WTC11 (cell line): ENCODE data around the gene HMX2. TPM values are rescaled to one million over a fixed set of nuclear protein-coding genes. Genes with fewer than 3 reads are reported as not detected.

ENCODE experiments used
- ATAC-seq: fragments of 200-7000 bp; cut with Tn5 transposase; 2 replicates; pipeline ENCODE4 v1.10.0; 2021; ENCODE audit warnings: mild to moderate bottlenecking, moderate library complexity
- CTCF ChIA-PET: fragments of 300-600 bp; sonication (Branson Sonifier 250); formaldehyde crosslinking; loops from one replicate; lab custom pipeline; 2021; ENCODE audit warnings: antibody characterized with exemption; lab: Charles Lee
- POLR2A ChIA-PET: fragments of 350-600 bp; sonication (Branson Sonifier 250); formaldehyde crosslinking; loops from one replicate; lab custom pipeline; 2021; ENCODE audit warnings: antibody characterized with exemption; lab: Charles Lee
- DNase-seq: peaks from one replicate; pipeline ENCODE4 v3.0.0; 2021; ENCODE audit warnings: low spot score
- H3K27ac Mint-ChIP-seq: 2 replicates; pipeline ENCODE4 v1.8.0; 2021; ENCODE audit warnings: mixed read lengths
- H3K27me3 Mint-ChIP-seq: 2 replicates; pipeline ENCODE4 v1.8.0; 2021; ENCODE audit warnings: low read depth, mild to moderate bottlenecking, moderate library complexity, mixed read lengths
- H3K36me3 Mint-ChIP-seq: 2 replicates; pipeline ENCODE4 v1.8.0; 2021; ENCODE audit warnings: mixed read lengths
- H3K4me1 Mint-ChIP-seq: 2 replicates; pipeline ENCODE4 v1.8.0; 2022; ENCODE audit warnings: mixed read lengths
- H3K4me3 Mint-ChIP-seq: 2 replicates; pipeline ENCODE4 v1.8.0; 2021; ENCODE audit warnings: mild to moderate bottlenecking, moderate library complexity, mixed read lengths
- H3K9me3 Mint-ChIP-seq: 2 replicates; pipeline ENCODE4 v1.8.0; 2021; ENCODE audit warnings: mixed read lengths
- ATF1 ChIP-seq: sonication (generic); formaldehyde crosslinking; IDR thresholded peaks from 2 replicates; pipeline ENCODE4 v1.8.1; 2023; ENCODE audit warnings: mild to moderate bottlenecking, moderate library complexity, missing genetic modification reagents
- ELF4 ChIP-seq: sonication (generic); formaldehyde crosslinking; IDR thresholded peaks from 2 replicates; pipeline ENCODE4 v1.8.1; 2022; ENCODE audit warnings: low read depth, mild to moderate bottlenecking, moderate library complexity, missing genetic modification reagents
- FOXK1 ChIP-seq: sonication (generic); formaldehyde crosslinking; IDR thresholded peaks from 2 replicates; pipeline ENCODE4 v1.8.0; 2022; ENCODE audit warnings: mild to moderate bottlenecking, moderate library complexity, missing genetic modification reagents
- FOXP1 ChIP-seq: sonication (generic); formaldehyde crosslinking; IDR thresholded peaks from 2 replicates; pipeline ENCODE4 v1.8.0; 2022; ENCODE audit warnings: missing genetic modification reagents, mild to moderate bottlenecking, moderate library complexity, borderline replicate concordance
- GRHL2 ChIP-seq: fragments of 250-450 bp; sonication (Bioruptor Pico); IDR thresholded peaks from 2 replicates; pipeline ENCODE4 v1.8.0; 2022; ENCODE audit warnings: mild to moderate bottlenecking, moderate library complexity; ENCODE audit not compliant: insufficient replicate concordance, severe bottlenecking
- HMGA2 ChIP-seq: fragments of 250-450 bp; sonication (Bioruptor Pico); IDR thresholded peaks from 2 replicates; pipeline ENCODE4 v1.4.0; 2021; ENCODE audit warnings: mild to moderate bottlenecking, moderate library complexity
- MXD4 ChIP-seq: fragments of 250-450 bp; sonication (Bioruptor Pico); IDR thresholded peaks from 2 replicates; pipeline ENCODE4 v1.8.0; 2021; ENCODE audit warnings: mild to moderate bottlenecking, moderate library complexity, borderline replicate concordance
- PRRX2 ChIP-seq: fragments of 250-450 bp; sonication (Bioruptor Pico); IDR thresholded peaks from 2 replicates; pipeline ENCODE4 v1.8.0; 2021; ENCODE audit warnings: mild to moderate bottlenecking
- SMAD3 ChIP-seq: sonication (generic); formaldehyde crosslinking; IDR thresholded peaks from 2 replicates; pipeline ENCODE4 v1.8.0; 2022; ENCODE audit warnings: missing genetic modification reagents, mild to moderate bottlenecking, borderline replicate concordance
- SOX15 ChIP-seq: fragments of 250-450 bp; sonication (Bioruptor Pico); IDR thresholded peaks from 2 replicates; pipeline ENCODE4 v1.9.0; 2021; ENCODE audit warnings: mild to moderate bottlenecking
- ZNF121 ChIP-seq: sonication (generic); formaldehyde crosslinking; IDR thresholded peaks from 2 replicates; pipeline ENCODE4 v1.8.0; 2023; ENCODE audit warnings: missing genetic modification reagents
- total RNA-seq: library from RNA; stranded (reverse); gene quantifications from 3 replicates; pipeline ENCODE4 v1.2.3, GENCODE V29; 2021
- TF ChIP-seq, protein P1 (sequence below): fragments of 250-450 bp; sonication (Bioruptor Pico); IDR thresholded peaks from 2 replicates; pipeline ENCODE4 v1.9.0; 2021; ENCODE audit warnings: moderate library complexity, mild to moderate bottlenecking, inconsistent platforms, borderline replicate concordance
- TF ChIP-seq, protein P2 (sequence below): sonication (generic); formaldehyde crosslinking; conservative IDR thresholded peaks from 2 replicates; pipeline ENCODE4 v1.8.1; 2022; ENCODE audit warnings: mild to moderate bottlenecking, missing genetic modification reagents
- TF ChIP-seq, protein P3 (sequence below): fragments of 250-450 bp; sonication (Bioruptor Pico); IDR thresholded peaks from 2 replicates; pipeline ENCODE4 v1.9.0; 2021; ENCODE audit warnings: mild to moderate bottlenecking
- TF ChIP-seq, protein P4 (sequence below): sonication (generic); formaldehyde crosslinking; IDR thresholded peaks from 2 replicates; pipeline ENCODE4 v1.8.0; 2022; ENCODE audit warnings: mild to moderate bottlenecking, missing genetic modification reagents

Gene HMX2
- total RNA-seq, 1 experiment from 2014 or later: 0.59 TPM

DNA sequence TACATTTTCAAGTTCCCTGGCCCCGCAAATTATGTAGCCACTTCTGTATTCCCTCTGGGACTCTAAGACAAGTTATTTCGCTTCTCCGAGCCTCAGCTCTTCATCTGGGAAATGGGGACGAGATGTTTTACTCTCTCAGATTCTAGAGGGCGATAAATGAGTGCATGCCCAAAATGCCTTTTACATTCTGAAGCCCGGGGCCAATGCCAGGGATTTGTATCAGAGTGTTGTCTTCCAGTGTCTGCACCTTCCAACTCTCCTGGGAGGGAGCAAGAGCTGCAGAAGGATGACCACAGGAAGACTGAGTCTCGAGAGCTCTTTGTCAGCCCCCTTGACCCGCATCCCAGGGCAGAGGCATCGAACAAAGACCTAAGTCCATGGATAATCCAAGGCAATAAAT is 46.1 kb downstream of the HMX2 start:
- H3K27me3 Mint-ChIP-seq: no peaks in the 10 kb centered on the region

More for the DNA sequence above, 46.1 kb downstream of the HMX2 start:
- H3K36me3 Mint-ChIP-seq: peaks cover 4% of the 10 kb centered on the region; the same call in 1 of the 2 replicates
- TF ChIP-seq ZNF121 (CRISPR knock-in tag) (no peak), HMGA2 (CRISPR knock-in tag) (no peak), FOXP1 (no peak), ATF1 (CRISPR knock-in tag) (no peak), SMAD3 (no peak), ELF4 (CRISPR knock-in tag) (no peak), FOXK1 (CRISPR knock-in tag) (no peak), MXD4 (CRISPR knock-in tag) (no peak), PRRX2 (CRISPR knock-in tag) (no peak), SOX15 (CRISPR knock-in tag) (no peak), GRHL2 (CRISPR knock-in tag) (no peak)
- TF ChIP-seq, protein P1, sequence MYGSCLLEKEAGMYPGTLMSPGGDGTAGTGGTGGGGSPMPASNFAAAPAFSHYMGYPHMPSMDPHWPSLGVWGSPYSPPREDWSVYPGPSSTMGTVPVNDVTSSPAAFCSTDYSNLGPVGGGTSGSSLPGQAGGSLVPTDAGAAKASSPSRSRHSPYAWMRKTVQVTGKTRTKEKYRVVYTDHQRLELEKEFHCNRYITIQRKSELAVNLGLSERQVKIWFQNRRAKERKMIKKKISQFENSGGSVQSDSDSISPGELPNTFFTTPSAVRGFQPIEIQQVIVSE (CRISPR knock-in tag): no peak
- TF ChIP-seq, protein P2, sequence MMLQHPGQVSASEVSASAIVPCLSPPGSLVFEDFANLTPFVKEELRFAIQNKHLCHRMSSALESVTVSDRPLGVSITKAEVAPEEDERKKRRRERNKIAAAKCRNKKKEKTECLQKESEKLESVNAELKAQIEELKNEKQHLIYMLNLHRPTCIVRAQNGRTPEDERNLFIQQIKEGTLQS (CRISPR knock-in tag): no peak
- TF ChIP-seq, protein P3, sequence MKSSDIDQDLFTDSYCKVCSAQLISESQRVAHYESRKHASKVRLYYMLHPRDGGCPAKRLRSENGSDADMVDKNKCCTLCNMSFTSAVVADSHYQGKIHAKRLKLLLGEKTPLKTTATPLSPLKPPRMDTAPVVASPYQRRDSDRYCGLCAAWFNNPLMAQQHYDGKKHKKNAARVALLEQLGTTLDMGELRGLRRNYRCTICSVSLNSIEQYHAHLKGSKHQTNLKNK (CRISPR knock-in tag): no peak
- TF ChIP-seq, protein P4, sequence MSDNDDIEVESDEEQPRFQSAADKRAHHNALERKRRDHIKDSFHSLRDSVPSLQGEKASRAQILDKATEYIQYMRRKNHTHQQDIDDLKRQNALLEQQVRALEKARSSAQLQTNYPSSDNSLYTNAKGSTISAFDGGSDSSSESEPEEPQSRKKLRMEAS: no peak
- ChIA-PET POLR2A (no interaction called here), CTCF (interaction anchor here (0.6 to 0.7 kb wide), 2 partner anchors 40 to 61 kb away, joined by 3 read pairs; partner anchors contain the start of gene BUB3)
- no peak for DNase-seq
- no peak overlapping the region for H3K4me3 Mint-ChIP-seq
- no peaks in the 10 kb centered on the region for H3K9me3 Mint-ChIP-seq
- ATAC-seq: no peak
- peaks cover 34% of the 10 kb centered on the region for H3K4me1 Mint-ChIP-seq
- H3K27ac Mint-ChIP-seq: no peak overlapping the region

Other genes starting within 250 kb of the HMX2 start
- gene FAM24A, start 237.5 kb upstream of the HMX2 start, total RNA-seq: not detected in 3 replicates
- gene C10orf88, start 193.9 kb upstream of the HMX2 start, total RNA-seq: 6.4 to 7.7 TPM (median 6.5 TPM) in 3 replicates
- 4.0 to 6.2 TPM (median 5.6 TPM) in 3 replicates for gene PSTK, start 167.7 kb upstream of the HMX2 start, total RNA-seq
- gene IKZF5, start 139.3 kb upstream of the HMX2 start, total RNA-seq: 6.9 to 13.2 TPM (median 7.9 TPM) in 3 replicates
- 14.5 to 18.4 TPM (median 17.4 TPM) in 3 replicates for gene ACADSB, start 139.1 kb upstream of the HMX2 start, total RNA-seq
- 0.23 TPM in 1 of 3 replicates, not detected in the others for gene HMX3, start 12.2 kb upstream of the HMX2 start, total RNA-seq
- 180 to 192 TPM (median 186 TPM) in 3 replicates for gene BUB3, start 6.3 kb downstream of the HMX2 start, total RNA-seq